GM10847 (cell line): ENCODE data around the gene TXNDC16.

Source experiments
- POLR2A ChIP-seq: IDR thresholded peaks from 2 replicates; pipeline ENCODE4 v1.6.1; 2011; ENCODE audit not compliant: insufficient read length; ENCODE audit errors: extremely low read depth

The TXNDC16 gene

DNA sequence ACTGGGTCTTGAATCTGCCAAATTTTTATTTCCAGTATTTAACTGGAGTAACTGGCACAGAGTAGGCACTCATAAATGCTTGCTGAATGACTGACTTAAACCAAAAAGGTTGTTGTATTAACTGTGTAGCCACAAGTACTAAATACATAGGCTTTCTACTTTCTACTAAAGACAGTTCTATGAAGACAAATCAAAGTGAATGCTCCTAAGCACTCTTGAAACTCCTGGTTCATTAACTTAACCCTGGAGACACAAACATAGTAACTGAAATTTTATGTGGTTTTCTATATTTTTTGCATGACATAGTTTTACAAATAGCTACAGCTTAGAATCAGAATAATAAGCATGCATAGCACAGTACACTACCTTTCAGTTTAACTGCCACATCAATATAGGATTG lies 70.4 kb downstream of the TXNDC16 start:
- no peak for TF ChIP-seq POLR2A

DNA sequence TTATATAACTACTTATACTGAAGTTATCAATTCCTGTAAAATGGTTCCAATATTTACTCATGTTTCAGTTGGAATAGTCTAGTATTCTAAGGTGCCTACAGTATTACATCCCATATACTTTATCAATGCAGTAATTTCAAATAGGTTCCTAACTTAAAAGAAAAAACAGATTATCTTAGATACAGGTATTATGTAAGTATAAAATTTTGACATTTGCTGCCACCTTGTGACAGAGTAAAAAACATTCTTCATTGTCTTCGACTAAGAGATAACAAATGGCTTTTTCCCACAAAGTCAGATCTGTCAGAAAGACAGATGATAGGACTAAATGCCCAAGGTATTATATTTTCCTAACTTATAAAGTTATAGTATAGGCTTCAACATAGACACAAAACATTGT lies 78.7 kb downstream of the TXNDC16 start:
- no peak for TF ChIP-seq POLR2A

DNA sequence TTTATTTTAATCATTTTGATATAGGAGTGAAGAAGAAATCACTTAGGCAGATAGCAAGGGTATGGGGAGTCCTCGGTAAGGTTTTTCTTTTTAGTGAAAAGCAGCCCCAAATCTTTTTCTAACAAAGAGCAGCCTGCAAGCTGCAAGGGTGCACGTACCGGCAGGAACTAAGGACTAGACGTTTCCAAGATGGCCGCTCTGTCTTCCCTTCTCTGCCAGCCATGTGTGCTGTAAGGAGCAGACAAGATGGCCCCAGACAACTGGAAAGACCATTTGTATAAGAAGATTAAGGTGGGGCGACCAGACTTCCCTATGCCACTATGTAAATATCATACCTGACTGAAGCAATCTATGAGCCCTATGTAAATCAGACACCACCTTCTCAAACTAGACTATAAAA lies 79.6 kb downstream of the TXNDC16 start:
- TF ChIP-seq POLR2A = no peak

DNA sequence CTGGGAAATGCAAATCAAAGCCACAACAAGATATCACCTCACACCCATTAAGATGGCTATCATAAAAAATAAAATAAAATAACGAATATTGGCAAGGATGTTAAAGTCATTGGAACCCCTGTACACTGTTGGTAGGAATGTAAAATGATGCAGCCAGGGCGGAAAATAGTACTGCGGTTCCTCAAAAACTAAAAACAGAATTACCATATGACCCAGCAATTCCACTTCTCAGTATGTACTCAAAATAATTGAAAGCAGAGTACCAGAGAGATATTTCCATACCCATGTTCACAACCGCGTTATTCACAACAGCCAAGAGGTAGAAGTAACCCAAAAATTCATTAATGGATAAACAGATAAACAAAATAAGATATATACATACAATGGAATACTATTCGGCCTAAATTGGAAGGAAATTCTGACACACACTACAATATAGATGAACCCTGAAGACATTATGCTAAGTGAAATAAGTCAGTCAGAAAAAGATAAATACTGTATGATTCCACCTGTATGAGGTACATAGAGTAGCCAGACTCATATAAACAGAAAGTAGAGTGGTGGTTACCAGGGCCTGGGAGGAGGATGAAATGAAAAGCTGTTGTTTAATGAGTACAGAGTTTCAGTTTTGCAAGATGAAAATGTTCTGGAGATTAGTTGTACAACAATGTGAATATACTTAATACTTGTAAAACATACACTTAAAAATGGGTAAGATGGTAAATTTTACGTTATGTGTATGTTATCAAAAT lies 84.6 kb downstream of the TXNDC16 start:
- TF ChIP-seq POLR2A = no peak

- TF ChIP-seq POLR2A = no peak
Observed at GRCh38 chr14:52464175-52464574, 88.1 kb downstream of the TXNDC16 start.

- TF ChIP-seq POLR2A = no peak
Observed at GRCh38 chr14:52463375-52463774, 88.9 kb downstream of the TXNDC16 start.

- no peak for TF ChIP-seq POLR2A
Observed at GRCh38 chr14:52461721-52462120, 90.6 kb downstream of the TXNDC16 start.

DNA sequence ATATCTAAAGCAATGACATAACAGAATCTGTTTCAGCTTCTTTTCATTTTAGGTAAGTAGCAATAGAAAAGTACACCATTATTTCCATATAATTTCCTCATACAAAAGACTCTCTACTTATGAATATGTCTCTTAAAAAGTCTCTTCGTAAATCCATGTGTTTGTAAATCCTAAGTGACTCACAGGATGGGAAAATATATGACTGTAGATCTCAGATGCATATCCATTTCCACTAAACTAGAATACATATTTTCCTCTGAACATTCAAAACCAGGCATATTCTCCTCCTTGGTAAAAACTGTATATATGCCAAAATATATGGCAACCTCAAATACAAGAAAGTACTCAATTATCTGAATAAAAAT lies 93.6 kb downstream of the TXNDC16 start:
- TF ChIP-seq POLR2A = no peak

- TF ChIP-seq POLR2A = no peak
Observed at GRCh38 chr14:52457411-52457810, 94.9 kb downstream of the TXNDC16 start.

GRCh38 chr14:52455291-52456088 lies 96.8 kb downstream of the TXNDC16 start:
- TF ChIP-seq POLR2A = no peak

- no peak for TF ChIP-seq POLR2A
Observed at GRCh38 chr14:52447236-52447635, 105.1 kb downstream of the TXNDC16 start.

DNA sequence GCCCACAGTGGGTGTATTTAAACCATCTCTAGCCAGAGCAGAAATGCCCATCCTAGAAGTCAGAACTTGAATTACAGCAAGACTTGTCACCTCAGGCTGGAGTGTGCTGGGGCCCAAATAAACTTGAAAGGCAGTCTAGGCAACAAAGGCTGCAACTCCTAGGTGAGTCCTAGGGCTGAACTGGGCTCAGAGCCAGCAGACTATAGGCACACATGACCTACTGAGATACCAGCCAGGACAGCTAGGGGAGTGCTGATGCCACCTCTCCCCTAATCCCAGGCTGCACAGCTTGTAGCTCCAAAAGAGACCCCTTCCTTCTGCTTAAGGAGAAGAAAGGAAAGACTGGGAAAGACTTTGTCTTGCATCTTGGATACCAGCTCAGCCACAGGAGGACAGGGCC lies 106.0 kb downstream of the TXNDC16 start:
- no peak for TF ChIP-seq POLR2A

GRCh38 chr14:52443506-52443905 lies 108.8 kb downstream of the TXNDC16 start:
- TF ChIP-seq POLR2A = no peak

DNA sequence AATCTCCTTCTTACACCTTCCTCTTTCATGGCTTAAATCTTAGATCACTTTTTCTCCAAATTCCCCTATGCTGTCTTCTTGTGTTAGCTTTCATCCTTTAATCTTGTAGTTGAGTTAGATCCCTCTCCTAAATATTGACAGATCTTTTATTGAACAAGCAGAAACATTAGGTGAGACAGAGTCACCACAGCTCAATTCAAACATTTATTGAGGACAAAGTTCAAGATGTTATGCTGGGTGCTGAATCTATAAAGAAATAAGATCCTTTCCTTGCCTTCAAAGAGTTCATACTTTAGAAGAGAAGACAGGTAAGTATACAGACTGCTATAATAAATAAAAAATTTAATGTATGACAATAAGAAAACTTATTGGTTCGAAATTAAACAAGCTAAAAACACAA lies 109.7 kb downstream of the TXNDC16 start:
- no peak for TF ChIP-seq POLR2A

DNA sequence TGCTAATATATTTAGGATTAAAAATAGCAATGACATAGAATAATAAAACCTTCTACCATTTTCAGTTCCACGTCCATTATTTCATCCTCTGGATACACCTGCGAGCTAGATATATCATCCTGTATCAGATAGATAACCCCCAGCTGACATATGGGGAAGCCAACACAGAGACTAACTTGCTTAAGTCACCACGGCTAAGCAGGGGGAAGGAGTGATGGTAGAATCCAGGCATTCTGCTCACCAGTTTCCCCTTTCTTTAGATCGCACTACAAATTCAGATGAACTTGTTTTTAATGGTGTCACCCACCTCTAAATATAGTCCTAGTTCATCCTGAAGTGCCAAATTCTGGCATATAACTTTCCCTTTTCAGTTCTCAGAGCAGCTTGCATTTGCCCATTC lies 110.1 kb downstream of the TXNDC16 start:
- TF ChIP-seq POLR2A = no peak

- TF ChIP-seq POLR2A = no peak
Observed at GRCh38 chr14:52439476-52439875, 112.8 kb downstream of the TXNDC16 start.
